Psoas muscle (tissue), 8 donors: ENCODE measurements around the gene CHD9NB. TPM values are rescaled to one million over a fixed set of nuclear protein-coding genes. Genes with fewer than 3 reads are reported as not detected.

Experiments
- ATAC-seq, 4 donors: fragments of 200-7000 bp; cut with Tn5 transposase; one replicate each; pipeline ENCODE4 v1.9.1; 2020; ENCODE audit warnings: moderate library complexity in 3 of 4, mild to moderate bottlenecking in 2 of 4
- DNase-seq, 2 donors: peaks; one replicate each; pipeline ENCODE4 v3.0.0-alpha.2; 2020
- H3K27ac ChIP-seq: fragments of 200-600 bp; one replicate; pipeline ENCODE4 v1.8.0; 2022
- H3K27me3 ChIP-seq, 3 donors: fragments of 200-600 bp in 1 of 3; one replicate each; pipeline versions ENCODE4 v1.6.1 to v1.8.0; 2013 to 2022; ENCODE audit warnings: low read length in 2 of 3, mild to moderate bottlenecking in 2 of 3, moderate library complexity in 1 of 3; ENCODE audit not compliant: insufficient read depth in 3 of 3
- H3K36me3 ChIP-seq, 2 donors: fragments of 200-600 bp in 1 of 2; one replicate each; pipeline versions ENCODE4 v1.6.1 to v1.8.0; 2013 to 2022; ENCODE audit warnings: low read depth in 1 of 2, mild to moderate bottlenecking in 1 of 2, moderate library complexity in 1 of 2; ENCODE audit not compliant: insufficient read depth in 1 of 2
- H3K4me1 ChIP-seq: fragments of 200-600 bp; one replicate; pipeline ENCODE4 v1.8.0; 2022
- H3K4me3 ChIP-seq: fragments of 200-600 bp; one replicate; pipeline ENCODE4 v1.8.0; 2022; ENCODE audit warnings: mild to moderate bottlenecking
- H3K9me3 ChIP-seq: fragments of 200-600 bp; one replicate; pipeline ENCODE4 v1.8.0; 2022
- CTCF ChIP-seq: fragments of 200-600 bp; IDR thresholded peaks from one replicate; pipeline ENCODE4 v1.8.0; 2022; ENCODE audit warnings: antibody characterized with exemption
- WGBS, 3 donors: extraction: QIAGEN DNeasy Blood & Tissue Kit; methylation state at CpG; one replicate each; pipeline versions ENCODE4 v1.1.6 to v1.1.7; 2013; 5-methylcytosine and 5-hydroxymethylcytosine counted together
- intact Hi-C, 2 donors: fragments of 100-400 bp; cut with DNase I; formaldehyde crosslinking; loops; one replicate each; pipeline versions ENCODE4 v1.11.0 to v1.14.2; 2022
- polyA plus RNA-seq, 3 donors: library from polyadenylated mRNA; stranded (reverse); fragments of 200-250 nt; gene quantifications; one replicate each; pipeline ENCODE4 v1.2.3, GENCODE V29; 2013
- total RNA-seq, 4 donors: library from RNA; stranded (reverse); fragmentation: NEBNext Ultra II Directional in 2 of 4; extraction: Animal tissue kit (Norgen Biotek cat#: 25700) in 2 of 4; gene quantifications; one replicate each; pipeline versions ENCODE4 v1.2.1 to v1.2.4, GENCODE V29; 2021 to 2023
- donor health status: healthy with polysubstance abuse.
- donor health status: DM: no; HTN: no; CAD: no; lungs with moderate emphysema.
- donor health status: Bipolar disorder and iron deficiency.
- donor health status: healthy.
- donor health status: DM: yes; HTN: yes; CAD: no.
- donor health status: DM: no; HTN: no; CAD: no.
- donor health status: DM: no; HTN: no; CAD: no.
- donor health status: DM: yes; HTN: yes; CAD: no.

The CHD9NB gene
- total and polyA plus RNA-seq, 7 donors: 0.05 to 0.77 (median 0.18) TPM; not detected in 1

- Histone ChIP-seq H3K4me3 (peak overlapping the region; percentile 67), H3K27ac (peak overlapping the region; percentile 89), H3K9me3 (no peaks in the 10 kb centered on the region), H3K36me3 (no peaks in the 10 kb centered on the region), H3K4me1 (peaks cover 38% of the 10 kb centered on the region), H3K27me3 (no peaks in the 10 kb centered on the region)
- 8 to 9% (median 8%) methylated on average over 16 of the region's 16 CpGs for WGBS, 3 donors
- DNase-seq (peak; percentile 89 to 95), ATAC-seq (peak; percentile 80 to 88 (median 86))
- TF ChIP-seq CTCF: no peak
- intact Hi-C loops: loop anchor here in 1 of 2 donors (2.0 kb wide), 2 partner anchors 32 to 44 kb away; partner anchors contain the start of gene CHD9
These were observed 46.0 kb upstream of the CHD9NB start for GRCh38 chr16:53098526-53099317.

GRCh38 chr16:53097190-53097589 is 44.5 kb upstream of the CHD9NB start:
- peaks cover 52% of the 10 kb centered on the region for H3K4me1 ChIP-seq
- no peaks in the 10 kb centered on the region for H3K27me3 ChIP-seq
- no peaks in the 10 kb centered on the region for H3K36me3 ChIP-seq
- WGBS, 3 donors: 64 to 95% (median 88%) methylated on average over 4 of the region's 4 CpGs
- intact Hi-C loops: no loop called here
- H3K27ac ChIP-seq: no peak overlapping the region
- TF ChIP-seq CTCF: no peak
- no peak overlapping the region for H3K4me3 ChIP-seq
- ATAC-seq: no peak
- no peaks in the 10 kb centered on the region for H3K9me3 ChIP-seq
- no peak for DNase-seq

- Histone ChIP-seq H3K36me3 (no peaks in the 10 kb centered on the region), H3K4me3 (no peak overlapping the region), H3K9me3 (no peaks in the 10 kb centered on the region), H3K4me1 (peaks cover 61% of the 10 kb centered on the region), H3K27ac (peak overlapping the region; percentile 50), H3K27me3 (no peaks in the 10 kb centered on the region)
- ATAC-seq (no peak), DNase-seq (peak; percentile 61 to 70)
- 57 to 60% (median 57%) methylated on average over 10 of the region's 10 CpGs for WGBS, 3 donors
- intact Hi-C loops: loop anchor here (2.0 to 5.0 kb wide), 2 partner anchors 33 to 38 kb away; no protein-coding TSS in a partner anchor
- TF ChIP-seq CTCF: no peak
These were observed 41.4 kb upstream of the CHD9NB start for GRCh38 chr16:53094013-53094630.

DNA sequence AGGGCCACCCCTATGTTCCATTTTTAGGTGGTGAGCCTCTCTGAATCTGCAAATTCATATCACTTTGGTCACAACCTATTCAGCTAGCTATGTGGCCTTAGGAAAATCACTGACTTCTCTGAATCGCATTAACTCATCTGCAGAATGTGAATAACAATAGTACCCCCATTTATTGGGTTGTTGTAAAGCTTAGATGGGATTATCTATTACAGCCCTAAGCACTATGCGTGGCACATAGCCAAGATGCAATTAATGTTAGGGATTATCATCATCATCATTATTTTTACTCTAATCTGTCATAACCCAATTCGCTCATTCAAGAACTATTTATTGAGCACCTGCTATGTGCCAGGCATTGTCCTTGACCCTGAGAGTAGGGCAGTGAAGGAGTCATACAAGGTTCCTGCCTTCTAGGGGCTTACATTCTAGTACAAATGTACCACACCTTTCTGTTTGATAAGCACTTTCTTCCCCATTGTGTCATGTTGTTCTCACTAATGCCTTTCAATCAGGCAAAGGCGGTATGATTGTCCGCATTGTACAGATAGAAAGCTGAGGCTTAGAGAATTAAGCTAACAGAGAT is 40.6 kb upstream of the CHD9NB start:
- DNase-seq: no peak
- Histone ChIP-seq H3K27ac (peak overlapping the region; percentile 50), H3K9me3 (no peaks in the 10 kb centered on the region), H3K4me3 (no peak overlapping the region), H3K27me3 (no peaks in the 10 kb centered on the region), H3K4me1 (peaks cover 57% of the 10 kb centered on the region), H3K36me3 (no peaks in the 10 kb centered on the region)
- TF ChIP-seq CTCF: no peak
- intact Hi-C loops: loop anchor here in 1 of 2 donors (5.0 kb wide), 1 partner anchor 39 kb away; no protein-coding TSS in a partner anchor
- WGBS, 3 donors: 93 to 99% (median 94%) methylated on average over 5 of the region's 5 CpGs
- no peak for ATAC-seq
